GM10248 (cell line): Measurements from ENCODE around the gene DNHD1.

ENCODE experiments used
- CTCF ChIA-PET: fragments of 300-600 bp; sonication (Branson Sonifier 250); formaldehyde crosslinking; extraction: SDS; loops from one replicate; lab custom pipeline; 2021; ENCODE audit warnings: antibody characterized with exemption; lab: Yijun Ruan, JAX
- POLR2A ChIA-PET: fragments of 350-650 bp; sonication (Branson Sonifier 250); formaldehyde crosslinking; extraction: SDS; loops from one replicate; lab custom pipeline; 2020; ENCODE audit warnings: antibody characterized with exemption; lab: Yijun Ruan, JAX
- DNase-seq: peaks from one replicate; pipeline ENCODE4 v3.0.0; 2012; ENCODE audit errors: extremely low spot score
- CTCF ChIP-seq: IDR thresholded peaks from 2 replicates; pipeline ENCODE4 v1.5.1; 2012; ENCODE audit warnings: mild to moderate bottlenecking, low read depth; ENCODE audit errors: extremely low read depth, missing control alignments, control extremely low read depth

The DNHD1 gene

GRCh38 chr11:6586434-6587359 lies 89.6 kb downstream of the DNHD1 start:
- no peak for DNase-seq
- ChIA-PET CTCF (interaction anchor here (1.0 to 1.4 kb wide), 4 partner anchors 10 to 97 kb away, joined by 3 to 10 read pairs (median 4); no protein-coding TSS in a partner anchor), POLR2A (interaction anchor here (0.6 kb wide), 1 partner anchor 80 kb away, joined by 5 read pairs; no protein-coding TSS in a partner anchor)
- TF ChIP-seq CTCF, result no peak

DNA sequence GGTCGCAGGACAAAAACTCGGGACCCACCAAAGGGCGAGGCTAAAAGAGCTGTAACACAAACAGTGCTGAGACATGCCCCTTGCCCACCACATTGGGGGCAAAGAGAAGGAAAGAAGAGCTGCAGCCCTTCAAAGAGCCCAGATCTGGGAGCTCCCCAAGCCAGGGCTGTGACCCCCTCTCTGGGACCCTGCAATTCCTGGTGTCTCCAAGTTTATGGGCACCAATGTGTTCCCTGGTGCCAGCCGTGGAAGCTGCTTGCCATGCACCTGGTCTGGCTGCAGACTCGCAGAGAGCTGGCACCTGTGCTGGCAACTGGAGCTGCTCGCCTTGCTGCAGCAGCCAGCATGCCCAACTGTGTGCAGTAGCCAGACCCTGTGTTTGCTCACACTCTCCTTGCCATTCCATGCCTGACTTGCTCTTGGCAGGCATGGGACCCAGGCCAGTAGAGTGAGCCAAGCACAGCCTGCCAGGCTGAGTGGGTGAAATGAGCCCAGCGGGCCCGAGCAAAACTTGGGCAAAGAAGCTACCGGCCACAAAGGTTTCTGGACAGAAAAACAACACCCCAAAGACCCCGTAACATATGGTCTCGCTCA lies 90.4 kb downstream of the DNHD1 start:
- no peak for TF ChIP-seq CTCF
- ChIA-PET CTCF (interaction anchor here (1.0 to 1.4 kb wide), 4 partner anchors 9 to 97 kb away, joined by 3 to 10 read pairs (median 4); no protein-coding TSS in a partner anchor), POLR2A (no interaction called here)
- DNase-seq, result no peak

DNA sequence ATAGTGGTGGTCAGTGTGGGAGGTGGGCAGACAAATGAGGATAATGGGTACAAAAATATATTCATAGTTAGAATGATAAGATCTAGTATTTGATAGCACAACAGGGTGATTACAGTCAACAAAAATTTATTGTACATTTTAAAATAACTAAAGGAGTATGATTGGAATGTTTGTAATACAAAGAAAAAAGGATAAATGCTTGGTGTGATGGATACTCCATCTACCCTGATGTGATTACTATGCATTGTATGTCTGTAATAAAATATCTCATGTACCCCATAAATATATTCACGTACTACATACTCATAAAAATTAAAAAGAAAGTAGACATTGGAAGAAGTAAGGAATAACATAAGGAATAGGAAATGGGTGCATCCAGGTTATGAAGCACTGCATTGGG lies 90.9 kb downstream of the DNHD1 start:
- DNase-seq, result no peak
- TF ChIP-seq CTCF, result no peak
- POLR2A ChIA-PET, result no interaction called here
- CTCF ChIA-PET, result interaction anchor here (1.0 to 1.4 kb wide), 3 partner anchors 8 to 98 kb away, joined by 3 to 10 read pairs (median 3); no protein-coding TSS in a partner anchor

DNA sequence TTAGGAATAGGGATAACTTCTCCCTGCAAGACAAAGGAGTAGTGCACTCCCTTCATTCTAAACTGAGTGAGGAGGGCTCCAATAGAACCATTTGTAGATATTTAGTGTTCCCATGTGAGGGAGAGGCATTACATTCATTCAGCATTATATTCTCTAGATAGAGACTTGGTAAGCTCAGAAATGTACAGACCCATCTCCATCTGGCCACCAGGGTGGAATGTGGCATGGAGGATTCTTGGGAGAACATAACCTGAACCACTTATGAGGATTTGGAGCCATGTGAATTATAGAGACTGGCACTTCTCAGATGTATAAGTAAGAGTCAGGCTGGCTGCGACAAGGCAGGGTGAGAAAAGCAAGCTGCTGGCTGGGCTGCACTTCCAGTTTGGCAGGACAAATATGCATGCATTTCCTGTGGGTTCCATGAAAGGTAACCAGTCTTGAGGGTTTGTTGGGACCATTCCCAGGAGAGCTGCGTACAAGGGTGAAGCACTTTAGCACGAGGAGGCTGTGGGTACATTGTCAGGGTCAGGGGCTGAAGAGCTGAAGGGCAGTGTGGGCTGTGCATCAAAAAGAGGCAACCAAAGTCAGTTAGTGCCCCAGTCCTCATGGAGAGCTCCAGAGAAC lies 97.2 kb downstream of the DNHD1 start:
- TF ChIP-seq CTCF, result no peak
- DNase-seq, result no peak
- CTCF ChIA-PET, result interaction anchor here (0.8 to 4.3 kb wide), 8 partner anchors 10 to 215 kb away, joined by 3 to 15 read pairs (median 4); partner anchors contain the start of genes ILK and TAF10
- POLR2A ChIA-PET, result interaction anchor here (0.7 kb wide), 1 partner anchor 204 kb away, joined by 3 read pairs; the partner anchor contains the start of gene SMPD1

DNA sequence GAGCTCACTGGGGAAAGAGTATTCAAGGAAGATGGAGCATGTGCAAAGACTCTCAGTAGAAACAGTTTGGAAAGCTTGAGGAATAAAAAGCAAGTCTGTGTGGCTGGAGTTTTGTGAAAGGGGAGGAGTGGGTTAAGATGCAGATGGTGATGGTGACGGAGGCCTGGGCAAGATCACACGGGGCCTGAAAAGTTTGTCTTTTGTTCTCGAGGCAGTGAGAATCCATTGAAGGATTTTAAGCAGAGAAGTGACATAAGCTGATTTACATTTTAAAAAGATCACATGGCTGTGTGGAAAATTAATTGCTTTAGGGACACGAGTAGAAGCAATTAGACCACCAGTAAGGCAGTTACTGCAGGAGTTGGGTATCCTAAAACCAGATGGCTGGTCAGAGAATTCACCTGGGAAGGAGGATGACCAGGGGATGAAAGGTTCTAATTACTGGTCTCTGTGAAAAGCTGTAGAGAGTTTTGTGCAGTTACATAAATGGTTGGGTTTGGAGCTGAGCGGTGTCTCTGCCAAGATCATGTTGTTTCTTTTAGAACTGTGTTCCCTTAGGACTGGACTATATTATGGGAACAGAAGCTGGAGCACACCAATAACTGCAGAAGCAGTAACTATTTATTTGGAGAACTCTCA lies 99.3 kb downstream of the DNHD1 start:
- no peak for TF ChIP-seq CTCF

More for the DNA sequence above, 99.3 kb downstream of the DNHD1 start:
- ChIA-PET CTCF (interaction anchor here (0.9 to 4.3 kb wide), 8 partner anchors 9 to 218 kb away, joined by 3 to 15 read pairs (median 4); partner anchors contain the start of gene TAF10), POLR2A (interaction anchor here (0.6 kb wide), 1 partner anchor 115 kb away, joined by 3 read pairs; the partner anchor contains the start of genes ARFIP2 and TIMM10B)
- DNase-seq, result no peak
